ENCODE data around the gene RERE.
"Not testable (repeated sequence)": the region's sequence is repeated elsewhere in the genome, so short reads cannot be mapped to it uniquely, and the experiment has no call there.

Gene RERE

GRCh38 chr1:8598783-8599182, 218.7 kb downstream of the RERE start:
- peak; percentile 64 for DNase-seq

- peak; percentile 69 for DNase-seq
Observed at GRCh38 chr1:8598060-8598724, 219.2 kb downstream of the RERE start.

GRCh38 chr1:8597455-8597854, 220.0 kb downstream of the RERE start:
- DNase-seq = no peak

- no peak for DNase-seq
Observed at GRCh38 chr1:8595941-8596340, 221.5 kb downstream of the RERE start.

- no peak for DNase-seq
Observed at GRCh38 chr1:8595332-8595731, 222.1 kb downstream of the RERE start.

GRCh38 chr1:8593292-8593691, 224.1 kb downstream of the RERE start:
- not testable (repeated sequence) for DNase-seq

- DNase-seq = no peak
Observed at GRCh38 chr1:8591569-8591968, 225.9 kb downstream of the RERE start.

GRCh38 chr1:8590721-8591351, 226.6 kb downstream of the RERE start:
- DNase-seq = no peak

GRCh38 chr1:8589571-8589970, 227.9 kb downstream of the RERE start:
- no peak for DNase-seq

GRCh38 chr1:8587784-8588183, 229.7 kb downstream of the RERE start:
- DNase-seq = no peak

GRCh38 chr1:8586438-8586837, 231.0 kb downstream of the RERE start:
- DNase-seq = no peak

- no peak for DNase-seq
Observed at GRCh38 chr1:8584316-8584715, 233.1 kb downstream of the RERE start.

- no peak for DNase-seq
Observed at GRCh38 chr1:8583031-8583430, 234.4 kb downstream of the RERE start.

GRCh38 chr1:8580566-8580965, 236.9 kb downstream of the RERE start:
- DNase-seq = no peak

- DNase-seq = no peak
Observed at GRCh38 chr1:8578936-8579335, 238.5 kb downstream of the RERE start.

GRCh38 chr1:8578132-8578877, 239.1 kb downstream of the RERE start:
- DNase-seq = no peak

- DNase-seq = no peak
Observed at GRCh38 chr1:8574985-8575384, 242.5 kb downstream of the RERE start.

GRCh38 chr1:8572106-8572505, 245.3 kb downstream of the RERE start:
- no peak for DNase-seq

GRCh38 chr1:8571200-8571984, 246.0 kb downstream of the RERE start:
- peak; percentile 59 for DNase-seq

GRCh38 chr1:8570465-8570864, 247.0 kb downstream of the RERE start:
- peak; percentile 58 for DNase-seq

GRCh38 chr1:8569242-8569641, 248.2 kb downstream of the RERE start:
- DNase-seq = no peak

GRCh38 chr1:8568837-8569236, 248.6 kb downstream of the RERE start:
- no peak for DNase-seq

GRCh38 chr1:8567146-8567545, 250.3 kb downstream of the RERE start:
- DNase-seq = no peak

Measured in eye (tissue), 1 donor.